Keratinocyte (primary cell): Measurements from ENCODE around the gene TAF9. TPM values are rescaled to one million over a fixed set of nuclear protein-coding genes. Genes with fewer than 3 reads are reported as not detected.

Experiments used
- DNase-seq: peaks from one replicate; pipeline ENCODE4 v3.0.0-alpha.2; 2011; ENCODE audit warnings: low read depth, missing footprints, low spot score
- FAIRE-seq: peaks from 2 replicates; lab custom pipeline; 2011; peaks lifted over from hg19 to GRCh38; lab: Jason Lieb, UNC
- H2AFZ ChIP-seq: 2 replicates; pipeline ENCODE4 v1.6.0; 2012; ENCODE audit warnings: low read length, control low read depth, inconsistent platforms; ENCODE audit not compliant: control insufficient read depth
- H3K27ac ChIP-seq: 2 replicates; pipeline ENCODE4 v1.5.1; 2011; ENCODE audit warnings: low read length; ENCODE audit not compliant: control insufficient read depth, insufficient read depth
- H3K27me3 ChIP-seq: 3 replicates; pipeline ENCODE4 v1.6.0; 2011; ENCODE audit warnings: low read length; ENCODE audit not compliant: control insufficient read depth, insufficient read depth; ENCODE audit errors: extremely low read depth
- H3K36me3 ChIP-seq, 2 experiments: 2 replicates in 1 of 2; 3 replicates in 1 of 2; pipeline ENCODE4 v1.5.1; 2011; ENCODE audit warnings: low read length in 2 of 2, mild to moderate bottlenecking in 1 of 2; ENCODE audit not compliant: control insufficient read depth in 2 of 2, insufficient read depth in 2 of 2; ENCODE audit errors: extremely low read depth in 1 of 2
- H3K4me1 ChIP-seq: 3 replicates; pipeline ENCODE4 v1.5.1; 2011; ENCODE audit warnings: low read length; ENCODE audit not compliant: control insufficient read depth, insufficient read depth; ENCODE audit errors: extremely low read depth
- H3K4me2 ChIP-seq: 3 replicates; pipeline ENCODE4 v1.6.0; 2011; ENCODE audit warnings: low read depth, low read length; ENCODE audit not compliant: control insufficient read depth, insufficient read depth; ENCODE audit errors: extremely low read depth
- H3K4me3 ChIP-seq, 3 experiments: fragments of 200-600 bp in 1 of 3; sonication (generic) in 1 of 3; 2 replicates in 2 of 3; 3 replicates in 1 of 3; pipeline ENCODE4 v1.5.1; 2011 to 2016; ENCODE audit warnings: low read length in 3 of 3, mild to moderate bottlenecking in 3 of 3, control low read depth in 2 of 3, inconsistent platforms in 1 of 3, low read depth in 1 of 3, mixed read lengths in 1 of 3, mixed run types in 1 of 3, moderate library complexity in 1 of 3; ENCODE audit not compliant: control insufficient read depth in 2 of 3, insufficient read depth in 2 of 3; ENCODE audit errors: extremely low read depth in 1 of 3
- H3K79me2 ChIP-seq: 2 replicates; pipeline ENCODE4 v1.6.0; 2012; ENCODE audit warnings: low read length; ENCODE audit not compliant: control insufficient read depth, insufficient read depth
- H3K9ac ChIP-seq: 3 replicates; pipeline ENCODE4 v1.6.0; 2011; ENCODE audit warnings: low read length; ENCODE audit not compliant: control insufficient read depth, insufficient read depth; ENCODE audit errors: extremely low read depth
- H3K9me1 ChIP-seq: 3 replicates; pipeline ENCODE4 v1.6.0; 2011; ENCODE audit warnings: low read length; ENCODE audit not compliant: control insufficient read depth, insufficient read depth; ENCODE audit errors: extremely low read depth
- H3K9me3 ChIP-seq: 2 replicates; pipeline ENCODE4 v1.5.1; 2012; ENCODE audit warnings: low read depth, low read length; ENCODE audit not compliant: control insufficient read depth
- H4K20me1 ChIP-seq: 3 replicates; pipeline ENCODE4 v1.6.0; 2011; ENCODE audit warnings: low read length; ENCODE audit not compliant: control insufficient read depth, insufficient read depth; ENCODE audit errors: extremely low read depth
- EZH2 ChIP-seq: IDR thresholded peaks from one replicate; pipeline ENCODE4 v1.6.1; 2012; ENCODE audit warnings: inconsistent platforms, mild to moderate bottlenecking, low read length, moderate library complexity
- dilution Hi-C: fragments of 300-500 bp; cut with MboI; formaldehyde crosslinking; loops from one replicate; pipeline ENCODE4 v1.7.0; 2020; ENCODE audit warnings: low sequenced_read_pairs; ENCODE audit not compliant: extremely low pct_ligation_motif_present
- polyA plus RNA-seq, 5 experiments: library from polyadenylated mRNA; depleted of rRNA in 3 of 5; stranded (reverse) in 3 of 5; stranded (forward) in 1 of 5; unstranded in 1 of 5; fragments of >200 nt; gene quantifications; 1 replicate in 1 of 5; 2 replicates in 3 of 5; 3 replicates in 1 of 5; pipeline versions ENCODE4 v1.2.1 to v1.2.3, GENCODE V29; 2011 to 2012; ENCODE audit warnings: missing spikeins in 2 of 5, low read depth in 1 of 5, low replicate concordance in 1 of 5
- TF ChIP-seq, protein P1 (sequence below), 3 experiments: IDR thresholded peaks in 1 of 3; conservative IDR thresholded peaks in 1 of 3; optimal IDR thresholded peaks in 1 of 3; 2 replicates in 2 of 3; 3 replicates in 1 of 3; pipeline versions ENCODE3 to v1.5.1; 2011; ENCODE audit warnings: low read length in 3 of 3, mild to moderate bottlenecking in 3 of 3, moderate library complexity in 2 of 3, control low read depth in 1 of 3, inconsistent platforms in 1 of 3; ENCODE audit not compliant: insufficient read depth in 2 of 3; ENCODE audit errors: extremely low read depth in 1 of 3

Gene TAF9
- polyA plus RNA-seq, 1 donor (not counting 4 experiments of a cell fraction or from before 2014, with no cell fraction given) = 237 TPM

GRCh38 chr5:69416699-69417098 is 47.4 kb upstream of the TAF9 start:
- H2AFZ ChIP-seq = no peak overlapping the region
- dilution Hi-C loops = no loop called here

DNA sequence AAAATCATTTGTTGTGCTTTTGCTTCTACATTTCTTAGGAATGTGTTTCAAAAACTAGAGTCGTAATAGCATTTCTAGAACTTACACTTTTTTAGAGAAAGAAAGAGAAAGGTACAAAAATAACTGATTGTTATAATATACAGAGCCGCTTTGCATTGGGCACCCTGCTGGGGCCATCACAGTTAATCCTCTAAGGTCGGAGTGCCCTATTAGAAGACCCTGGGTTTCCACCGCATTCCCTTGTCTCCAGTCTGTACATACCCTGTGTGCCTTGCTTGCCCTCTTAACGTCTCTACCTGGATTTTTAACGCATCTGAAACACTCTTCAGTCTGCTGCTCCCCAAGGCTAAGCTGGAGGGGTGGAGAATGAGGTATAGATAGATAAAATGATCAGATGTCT is 46.9 kb upstream of the TAF9 start:
- no peaks in the 10 kb centered on the region for H3K9me1 ChIP-seq
- FAIRE-seq = no peak
- peaks cover 2 to 8% of the 10 kb centered on the region in 2 experiments for H3K36me3 ChIP-seq
- H3K9ac ChIP-seq = peak overlapping the region; percentile 95
- peak overlapping the region; percentile 66 to 86 (median 76) for H3K4me3 ChIP-seq
- no peaks in the 10 kb centered on the region for H4K20me1 ChIP-seq
- no peak for DNase-seq
- dilution Hi-C loops = no loop called here
- peak overlapping the region; percentile 41 for H2AFZ ChIP-seq
- no peaks in the 10 kb centered on the region for H3K9me3 ChIP-seq
- peak overlapping the region; percentile 91 for H3K27ac ChIP-seq
- H3K4me2 ChIP-seq = peak overlapping the region; percentile 90
- TF ChIP-seq, protein P1, sequence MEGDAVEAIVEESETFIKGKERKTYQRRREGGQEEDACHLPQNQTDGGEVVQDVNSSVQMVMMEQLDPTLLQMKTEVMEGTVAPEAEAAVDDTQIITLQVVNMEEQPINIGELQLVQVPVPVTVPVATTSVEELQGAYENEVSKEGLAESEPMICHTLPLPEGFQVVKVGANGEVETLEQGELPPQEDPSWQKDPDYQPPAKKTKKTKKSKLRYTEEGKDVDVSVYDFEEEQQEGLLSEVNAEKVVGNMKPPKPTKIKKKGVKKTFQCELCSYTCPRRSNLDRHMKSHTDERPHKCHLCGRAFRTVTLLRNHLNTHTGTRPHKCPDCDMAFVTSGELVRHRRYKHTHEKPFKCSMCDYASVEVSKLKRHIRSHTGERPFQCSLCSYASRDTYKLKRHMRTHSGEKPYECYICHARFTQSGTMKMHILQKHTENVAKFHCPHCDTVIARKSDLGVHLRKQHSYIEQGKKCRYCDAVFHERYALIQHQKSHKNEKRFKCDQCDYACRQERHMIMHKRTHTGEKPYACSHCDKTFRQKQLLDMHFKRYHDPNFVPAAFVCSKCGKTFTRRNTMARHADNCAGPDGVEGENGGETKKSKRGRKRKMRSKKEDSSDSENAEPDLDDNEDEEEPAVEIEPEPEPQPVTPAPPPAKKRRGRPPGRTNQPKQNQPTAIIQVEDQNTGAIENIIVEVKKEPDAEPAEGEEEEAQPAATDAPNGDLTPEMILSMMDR (optimal IDR thresholded peaks at IDR 0.05 in 1 of 3, IDR thresholded peaks at IDR 0.05 in 1 of 3, conservative IDR thresholded peaks at IDR 0.05 in 1 of 3; ENCODE audit: extremely low read depth in 1 of 3, insufficient read depth in 2 of 3, low read length in 3 of 3) = no peak
- no peak for TF ChIP-seq EZH2
- H3K79me2 ChIP-seq = peaks cover 30% of the 10 kb centered on the region
- peaks cover 11% of the 10 kb centered on the region for H3K4me1 ChIP-seq
- H3K27me3 ChIP-seq = no peaks in the 10 kb centered on the region

More at GRCh38 chr5:69416699-69417098, 47.4 kb upstream of the TAF9 start:
- no peak for TF ChIP-seq EZH2
- TF ChIP-seq, protein P1 (optimal IDR thresholded peaks at IDR 0.05 in 1 of 3, IDR thresholded peaks at IDR 0.05 in 1 of 3, conservative IDR thresholded peaks at IDR 0.05 in 1 of 3; ENCODE audit: extremely low read depth in 1 of 3, insufficient read depth in 2 of 3, low read length in 3 of 3) = no peak
- peak overlapping the region; percentile 90 for H3K4me2 ChIP-seq
- FAIRE-seq (peak; percentile 77), DNase-seq (no peak)
- H3K27ac ChIP-seq = peak overlapping the region; percentile 10
- peak overlapping the region; percentile 2 to 86 (median 76) for H3K4me3 ChIP-seq
- no peak overlapping the region for H3K9ac ChIP-seq
- no peaks in the 10 kb centered on the region for H3K9me1 ChIP-seq
- H3K4me1 ChIP-seq = peaks cover 11% of the 10 kb centered on the region
- no peaks in the 10 kb centered on the region for H4K20me1 ChIP-seq
- H3K79me2 ChIP-seq = peaks cover 30% of the 10 kb centered on the region
- H3K27me3 ChIP-seq = no peaks in the 10 kb centered on the region
- H3K36me3 ChIP-seq = peaks cover 2 to 8% of the 10 kb centered on the region in 2 experiments
- no peaks in the 10 kb centered on the region for H3K9me3 ChIP-seq
